Measurements from ENCODE around the gene TIPARP.

DNA sequence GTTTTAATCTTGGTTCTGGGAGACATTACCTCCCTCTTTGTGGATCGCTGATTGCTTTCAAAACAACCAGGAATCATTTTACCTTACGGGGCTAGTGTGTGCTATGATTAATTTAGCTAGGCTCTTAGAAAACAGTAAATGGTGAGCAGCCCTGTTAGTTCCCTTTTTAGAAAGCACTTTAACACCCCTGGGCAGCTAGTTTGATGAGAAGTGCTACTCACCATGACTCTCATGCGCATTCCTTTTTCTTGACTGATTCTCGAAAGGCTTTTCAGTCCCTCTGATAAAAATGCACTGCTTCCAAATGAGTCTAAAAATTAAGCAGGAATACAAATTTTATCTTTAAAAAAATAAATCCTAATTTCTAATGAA lies 76.5 kb downstream of the TIPARP start:
- TF ChIP-seq, protein P1, sequence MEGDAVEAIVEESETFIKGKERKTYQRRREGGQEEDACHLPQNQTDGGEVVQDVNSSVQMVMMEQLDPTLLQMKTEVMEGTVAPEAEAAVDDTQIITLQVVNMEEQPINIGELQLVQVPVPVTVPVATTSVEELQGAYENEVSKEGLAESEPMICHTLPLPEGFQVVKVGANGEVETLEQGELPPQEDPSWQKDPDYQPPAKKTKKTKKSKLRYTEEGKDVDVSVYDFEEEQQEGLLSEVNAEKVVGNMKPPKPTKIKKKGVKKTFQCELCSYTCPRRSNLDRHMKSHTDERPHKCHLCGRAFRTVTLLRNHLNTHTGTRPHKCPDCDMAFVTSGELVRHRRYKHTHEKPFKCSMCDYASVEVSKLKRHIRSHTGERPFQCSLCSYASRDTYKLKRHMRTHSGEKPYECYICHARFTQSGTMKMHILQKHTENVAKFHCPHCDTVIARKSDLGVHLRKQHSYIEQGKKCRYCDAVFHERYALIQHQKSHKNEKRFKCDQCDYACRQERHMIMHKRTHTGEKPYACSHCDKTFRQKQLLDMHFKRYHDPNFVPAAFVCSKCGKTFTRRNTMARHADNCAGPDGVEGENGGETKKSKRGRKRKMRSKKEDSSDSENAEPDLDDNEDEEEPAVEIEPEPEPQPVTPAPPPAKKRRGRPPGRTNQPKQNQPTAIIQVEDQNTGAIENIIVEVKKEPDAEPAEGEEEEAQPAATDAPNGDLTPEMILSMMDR (IDR thresholded peaks at IDR 0.05) = no peak
- TF ChIP-seq POLR2AphosphoS5 (IDR thresholded peaks at IDR 0.05) (no peak), POLR2A (IDR thresholded peaks at IDR 0.05; ENCODE audit: low read depth) (no peak)

All from esophagus muscularis mucosa (tissue), 3 donors.